ENCODE results near the gene SOWAHC. TPM values are rescaled to one million over a fixed set of nuclear protein-coding genes. Genes with fewer than 3 reads are reported as not detected.

SOWAHC gene
- total RNA-seq, 1 donor from 2014 or later, result not detected

DNA sequence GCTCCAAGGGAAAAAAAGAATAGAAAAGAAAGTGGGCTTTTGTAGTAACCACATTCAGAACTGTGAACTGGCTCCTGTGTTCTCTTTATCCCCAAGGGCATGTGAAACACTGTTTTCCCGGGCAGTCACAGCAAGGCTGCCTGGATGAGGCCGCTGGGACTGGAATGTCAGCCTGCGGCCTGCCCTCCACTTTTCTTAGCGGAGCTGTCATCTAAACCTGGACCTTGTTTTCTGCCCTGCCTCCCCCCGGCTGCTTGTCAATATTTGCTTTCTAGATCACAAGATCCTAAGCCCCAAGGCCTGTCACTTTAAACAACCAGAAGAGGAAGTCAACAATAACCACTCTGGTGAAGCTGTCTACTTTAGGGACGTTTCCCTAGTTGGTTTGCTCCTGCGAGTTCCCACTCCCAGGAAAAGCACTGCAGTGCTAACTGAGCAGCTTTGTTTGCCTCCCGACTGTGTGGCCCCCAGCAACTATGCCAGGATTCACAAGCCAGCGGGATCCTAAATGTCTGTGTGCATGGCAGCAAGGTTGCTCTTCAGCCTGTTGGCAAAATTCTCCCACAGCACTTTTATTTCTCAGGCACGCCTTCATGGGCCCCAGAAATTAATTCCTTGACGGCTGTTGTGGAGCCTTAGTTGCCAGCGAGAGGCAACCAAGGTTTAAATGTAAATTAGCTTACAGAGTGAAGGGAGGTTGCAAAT is 30.6 kb downstream of the SOWAHC start:
- no peaks in the 10 kb centered on the region for H3K36me3 Mint-ChIP-seq (ENCODE audit: low read depth)
- H3K4me1 Mint-ChIP-seq, result no peaks in the 10 kb centered on the region
- ATAC-seq (ENCODE audit: low read depth) (no peak), DNase-seq (no peak)
- H3K27me3 Mint-ChIP-seq, result peaks cover 9% of the 10 kb centered on the region
- CTCF ChIA-PET, result interaction anchor here (1.4 kb wide), 1 partner anchor 11 kb away, joined by 3 read pairs; no protein-coding TSS in a partner anchor
- intact Hi-C loops (cut with micrococcal nuclease), result no loop called here
- POLR2A ChIA-PET, result no interaction called here
- H3K9me3 Mint-ChIP-seq, result no peaks in the 10 kb centered on the region
- no peak overlapping the region for H3K27ac Mint-ChIP-seq
- TF ChIP-seq CTCF (IDR thresholded peaks at IDR 0.05), result no peak
- no peak overlapping the region for H3K4me3 Mint-ChIP-seq

GRCh38 chr2:109645412-109646184 is 31.4 kb downstream of the SOWAHC start:
- ChIA-PET CTCF (interaction anchor here (1.4 kb wide), 1 partner anchor 10 kb away, joined by 3 read pairs; no protein-coding TSS in a partner anchor), POLR2A (no interaction called here)
- Mint-ChIP-seq H3K27me3 (peaks cover 10% of the 10 kb centered on the region), H3K4me1 (no peaks in the 10 kb centered on the region), H3K36me3 (ENCODE audit: low read depth) (no peaks in the 10 kb centered on the region), H3K27ac (no peak overlapping the region), H3K9me3 (no peaks in the 10 kb centered on the region), H3K4me3 (no peak overlapping the region)
- no peak for TF ChIP-seq CTCF (IDR thresholded peaks at IDR 0.05)
- DNase-seq (no peak), ATAC-seq (ENCODE audit: low read depth) (no peak)
- intact Hi-C loops (cut with micrococcal nuclease), result no loop called here

GRCh38 chr2:109646961-109647360 is 32.8 kb downstream of the SOWAHC start:
- Mint-ChIP-seq H3K27ac (no peak overlapping the region), H3K27me3 (peaks cover 17% of the 10 kb centered on the region), H3K4me1 (no peaks in the 10 kb centered on the region), H3K9me3 (no peaks in the 10 kb centered on the region), H3K36me3 (ENCODE audit: low read depth) (no peaks in the 10 kb centered on the region), H3K4me3 (no peak overlapping the region)
- POLR2A ChIA-PET, result no interaction called here
- TF ChIP-seq CTCF (IDR thresholded peaks at IDR 0.05), result no peak
- CTCF ChIA-PET, result no interaction called here
- intact Hi-C loops (cut with micrococcal nuclease), result no loop called here
- DNase-seq (no peak), ATAC-seq (ENCODE audit: low read depth) (no peak)

- H3K4me1 Mint-ChIP-seq, result no peaks in the 10 kb centered on the region
- CTCF ChIA-PET, result no interaction called here
Measured at GRCh38 chr2:109647636-109648035, 33.5 kb downstream of the SOWAHC start.

More at GRCh38 chr2:109647636-109648035, 33.5 kb downstream of the SOWAHC start:
- Mint-ChIP-seq H3K27ac (no peak overlapping the region), H3K4me3 (no peak overlapping the region), H3K9me3 (no peaks in the 10 kb centered on the region), H3K36me3 (ENCODE audit: low read depth) (no peaks in the 10 kb centered on the region), H3K27me3 (peaks cover 15% of the 10 kb centered on the region)
- DNase-seq (no peak), ATAC-seq (ENCODE audit: low read depth) (no peak)
- no peak for TF ChIP-seq CTCF (IDR thresholded peaks at IDR 0.05)
- intact Hi-C loops (cut with micrococcal nuclease), result no loop called here
- POLR2A ChIA-PET, result no interaction called here
